Measurements from ENCODE around the gene PDCD5.
"Not testable (repeated sequence)": the region's sequence is repeated elsewhere in the genome, so short reads cannot be mapped to it uniquely, and the experiment has no call there.

The PDCD5 gene

GRCh38 chr19:32580901-32581704, at the start of gene PDCD5:
Gene PDCD5 (plus strand): TSS chr19:32581190. CDS start chr19:32581262, 72 bp downstream.
- DNase-seq = peak; percentile 51

GRCh38 chr19:32532233-32532632, 48.8 kb upstream of the PDCD5 start:
- no peak for DNase-seq

- DNase-seq = no peak
Measured at GRCh38 chr19:32537580-32537979, 43.4 kb upstream of the PDCD5 start.

GRCh38 chr19:32539240-32539916, 41.6 kb upstream of the PDCD5 start:
- DNase-seq = no peak

GRCh38 chr19:32540621-32541020, 40.4 kb upstream of the PDCD5 start:
- no peak for DNase-seq

GRCh38 chr19:32541376-32541775, 39.6 kb upstream of the PDCD5 start:
- not testable (repeated sequence) for DNase-seq

GRCh38 chr19:32542477-32543108, 38.4 kb upstream of the PDCD5 start:
- no peak for DNase-seq

GRCh38 chr19:32543115-32543900, 37.7 kb upstream of the PDCD5 start:
- no peak for DNase-seq

GRCh38 chr19:32544917-32545316, 36.1 kb upstream of the PDCD5 start:
- DNase-seq = no peak

GRCh38 chr19:32550666-32551065, 30.3 kb upstream of the PDCD5 start:
- DNase-seq = no peak

- no peak for DNase-seq
Measured at GRCh38 chr19:32555786-32556185, 25.2 kb upstream of the PDCD5 start.

GRCh38 chr19:32558607-32559228, 22.3 kb upstream of the PDCD5 start:
- DNase-seq = no peak

- DNase-seq = no peak
Measured at GRCh38 chr19:32563761-32564160, 17.2 kb upstream of the PDCD5 start.

- DNase-seq = no peak
Measured at GRCh38 chr19:32566246-32566830, 14.7 kb upstream of the PDCD5 start.

- no peak for DNase-seq
Measured at GRCh38 chr19:32567486-32567885, 13.5 kb upstream of the PDCD5 start.

GRCh38 chr19:32570081-32570785, 10.8 kb upstream of the PDCD5 start:
- DNase-seq = no peak

GRCh38 chr19:32571471-32572075, 9.4 kb upstream of the PDCD5 start:
- not testable (repeated sequence) for DNase-seq

GRCh38 chr19:32572700-32573491, 8.1 kb upstream of the PDCD5 start:
- DNase-seq = not testable (repeated sequence)

- DNase-seq = no peak
Measured at GRCh38 chr19:32573492-32573794, 7.5 kb upstream of the PDCD5 start.

- no peak for DNase-seq
Measured at GRCh38 chr19:32576790-32577189, 4.2 kb upstream of the PDCD5 start.

All from NCI-H1436 treated with DMSO at 0.1 percent for 48 hours (cell line).